Measurements from ENCODE around the gene KMT5C.

GRCh38 chr19:55365245-55365644 lies 25.6 kb downstream of the KMT5C start:
- TF ChIP-seq, protein P1, sequence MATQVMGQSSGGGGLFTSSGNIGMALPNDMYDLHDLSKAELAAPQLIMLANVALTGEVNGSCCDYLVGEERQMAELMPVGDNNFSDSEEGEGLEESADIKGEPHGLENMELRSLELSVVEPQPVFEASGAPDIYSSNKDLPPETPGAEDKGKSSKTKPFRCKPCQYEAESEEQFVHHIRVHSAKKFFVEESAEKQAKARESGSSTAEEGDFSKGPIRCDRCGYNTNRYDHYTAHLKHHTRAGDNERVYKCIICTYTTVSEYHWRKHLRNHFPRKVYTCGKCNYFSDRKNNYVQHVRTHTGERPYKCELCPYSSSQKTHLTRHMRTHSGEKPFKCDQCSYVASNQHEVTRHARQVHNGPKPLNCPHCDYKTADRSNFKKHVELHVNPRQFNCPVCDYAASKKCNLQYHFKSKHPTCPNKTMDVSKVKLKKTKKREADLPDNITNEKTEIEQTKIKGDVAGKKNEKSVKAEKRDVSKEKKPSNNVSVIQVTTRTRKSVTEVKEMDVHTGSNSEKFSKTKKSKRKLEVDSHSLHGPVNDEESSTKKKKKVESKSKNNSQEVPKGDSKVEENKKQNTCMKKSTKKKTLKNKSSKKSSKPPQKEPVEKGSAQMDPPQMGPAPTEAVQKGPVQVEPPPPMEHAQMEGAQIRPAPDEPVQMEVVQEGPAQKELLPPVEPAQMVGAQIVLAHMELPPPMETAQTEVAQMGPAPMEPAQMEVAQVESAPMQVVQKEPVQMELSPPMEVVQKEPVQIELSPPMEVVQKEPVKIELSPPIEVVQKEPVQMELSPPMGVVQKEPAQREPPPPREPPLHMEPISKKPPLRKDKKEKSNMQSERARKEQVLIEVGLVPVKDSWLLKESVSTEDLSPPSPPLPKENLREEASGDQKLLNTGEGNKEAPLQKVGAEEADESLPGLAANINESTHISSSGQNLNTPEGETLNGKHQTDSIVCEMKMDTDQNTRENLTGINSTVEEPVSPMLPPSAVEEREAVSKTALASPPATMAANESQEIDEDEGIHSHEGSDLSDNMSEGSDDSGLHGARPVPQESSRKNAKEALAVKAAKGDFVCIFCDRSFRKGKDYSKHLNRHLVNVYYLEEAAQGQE (tag by site-specific recombination; IDR thresholded peaks at IDR 0.05) = no peak
- TF ChIP-seq, protein P2, sequence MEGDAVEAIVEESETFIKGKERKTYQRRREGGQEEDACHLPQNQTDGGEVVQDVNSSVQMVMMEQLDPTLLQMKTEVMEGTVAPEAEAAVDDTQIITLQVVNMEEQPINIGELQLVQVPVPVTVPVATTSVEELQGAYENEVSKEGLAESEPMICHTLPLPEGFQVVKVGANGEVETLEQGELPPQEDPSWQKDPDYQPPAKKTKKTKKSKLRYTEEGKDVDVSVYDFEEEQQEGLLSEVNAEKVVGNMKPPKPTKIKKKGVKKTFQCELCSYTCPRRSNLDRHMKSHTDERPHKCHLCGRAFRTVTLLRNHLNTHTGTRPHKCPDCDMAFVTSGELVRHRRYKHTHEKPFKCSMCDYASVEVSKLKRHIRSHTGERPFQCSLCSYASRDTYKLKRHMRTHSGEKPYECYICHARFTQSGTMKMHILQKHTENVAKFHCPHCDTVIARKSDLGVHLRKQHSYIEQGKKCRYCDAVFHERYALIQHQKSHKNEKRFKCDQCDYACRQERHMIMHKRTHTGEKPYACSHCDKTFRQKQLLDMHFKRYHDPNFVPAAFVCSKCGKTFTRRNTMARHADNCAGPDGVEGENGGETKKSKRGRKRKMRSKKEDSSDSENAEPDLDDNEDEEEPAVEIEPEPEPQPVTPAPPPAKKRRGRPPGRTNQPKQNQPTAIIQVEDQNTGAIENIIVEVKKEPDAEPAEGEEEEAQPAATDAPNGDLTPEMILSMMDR (tag by site-specific recombination; IDR thresholded peaks at IDR 0.05) = no peak
- no peak for TF ChIP-seq ZNF133 (tag by site-specific recombination; IDR thresholded peaks at IDR 0.05)
